ENCODE measurements around the gene FBRSL1.

DNA sequence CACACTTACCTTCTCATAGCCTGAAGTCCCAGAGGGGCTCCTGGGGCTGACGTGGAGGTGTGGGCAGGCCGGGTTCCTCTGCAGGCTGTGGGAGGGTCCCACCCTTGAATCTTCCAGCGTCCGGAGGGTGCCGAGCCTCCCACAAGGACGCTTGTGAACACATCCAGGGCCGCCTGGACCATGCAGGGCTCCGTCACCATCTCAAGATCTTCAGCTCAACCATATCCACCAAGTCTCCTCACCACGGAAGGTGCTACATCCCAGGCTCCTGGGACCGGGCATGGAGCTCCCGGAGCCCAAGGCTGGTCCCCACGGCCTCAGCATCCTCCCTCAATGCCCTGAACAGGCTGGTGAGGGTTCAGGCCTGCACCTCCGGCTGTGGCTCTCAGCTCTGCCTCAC lies 10.7 kb upstream of the FBRSL1 start:
- TF ChIP-seq, protein P1, sequence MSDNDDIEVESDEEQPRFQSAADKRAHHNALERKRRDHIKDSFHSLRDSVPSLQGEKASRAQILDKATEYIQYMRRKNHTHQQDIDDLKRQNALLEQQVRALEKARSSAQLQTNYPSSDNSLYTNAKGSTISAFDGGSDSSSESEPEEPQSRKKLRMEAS (IDR thresholded peaks at IDR 0.05; ENCODE audit: low read depth), result no peak
- TF ChIP-seq, protein P2, sequence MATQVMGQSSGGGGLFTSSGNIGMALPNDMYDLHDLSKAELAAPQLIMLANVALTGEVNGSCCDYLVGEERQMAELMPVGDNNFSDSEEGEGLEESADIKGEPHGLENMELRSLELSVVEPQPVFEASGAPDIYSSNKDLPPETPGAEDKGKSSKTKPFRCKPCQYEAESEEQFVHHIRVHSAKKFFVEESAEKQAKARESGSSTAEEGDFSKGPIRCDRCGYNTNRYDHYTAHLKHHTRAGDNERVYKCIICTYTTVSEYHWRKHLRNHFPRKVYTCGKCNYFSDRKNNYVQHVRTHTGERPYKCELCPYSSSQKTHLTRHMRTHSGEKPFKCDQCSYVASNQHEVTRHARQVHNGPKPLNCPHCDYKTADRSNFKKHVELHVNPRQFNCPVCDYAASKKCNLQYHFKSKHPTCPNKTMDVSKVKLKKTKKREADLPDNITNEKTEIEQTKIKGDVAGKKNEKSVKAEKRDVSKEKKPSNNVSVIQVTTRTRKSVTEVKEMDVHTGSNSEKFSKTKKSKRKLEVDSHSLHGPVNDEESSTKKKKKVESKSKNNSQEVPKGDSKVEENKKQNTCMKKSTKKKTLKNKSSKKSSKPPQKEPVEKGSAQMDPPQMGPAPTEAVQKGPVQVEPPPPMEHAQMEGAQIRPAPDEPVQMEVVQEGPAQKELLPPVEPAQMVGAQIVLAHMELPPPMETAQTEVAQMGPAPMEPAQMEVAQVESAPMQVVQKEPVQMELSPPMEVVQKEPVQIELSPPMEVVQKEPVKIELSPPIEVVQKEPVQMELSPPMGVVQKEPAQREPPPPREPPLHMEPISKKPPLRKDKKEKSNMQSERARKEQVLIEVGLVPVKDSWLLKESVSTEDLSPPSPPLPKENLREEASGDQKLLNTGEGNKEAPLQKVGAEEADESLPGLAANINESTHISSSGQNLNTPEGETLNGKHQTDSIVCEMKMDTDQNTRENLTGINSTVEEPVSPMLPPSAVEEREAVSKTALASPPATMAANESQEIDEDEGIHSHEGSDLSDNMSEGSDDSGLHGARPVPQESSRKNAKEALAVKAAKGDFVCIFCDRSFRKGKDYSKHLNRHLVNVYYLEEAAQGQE (IDR thresholded peaks at IDR 0.05; ENCODE audit: low read depth, low read length), result no peak
- TF ChIP-seq, protein P3, sequence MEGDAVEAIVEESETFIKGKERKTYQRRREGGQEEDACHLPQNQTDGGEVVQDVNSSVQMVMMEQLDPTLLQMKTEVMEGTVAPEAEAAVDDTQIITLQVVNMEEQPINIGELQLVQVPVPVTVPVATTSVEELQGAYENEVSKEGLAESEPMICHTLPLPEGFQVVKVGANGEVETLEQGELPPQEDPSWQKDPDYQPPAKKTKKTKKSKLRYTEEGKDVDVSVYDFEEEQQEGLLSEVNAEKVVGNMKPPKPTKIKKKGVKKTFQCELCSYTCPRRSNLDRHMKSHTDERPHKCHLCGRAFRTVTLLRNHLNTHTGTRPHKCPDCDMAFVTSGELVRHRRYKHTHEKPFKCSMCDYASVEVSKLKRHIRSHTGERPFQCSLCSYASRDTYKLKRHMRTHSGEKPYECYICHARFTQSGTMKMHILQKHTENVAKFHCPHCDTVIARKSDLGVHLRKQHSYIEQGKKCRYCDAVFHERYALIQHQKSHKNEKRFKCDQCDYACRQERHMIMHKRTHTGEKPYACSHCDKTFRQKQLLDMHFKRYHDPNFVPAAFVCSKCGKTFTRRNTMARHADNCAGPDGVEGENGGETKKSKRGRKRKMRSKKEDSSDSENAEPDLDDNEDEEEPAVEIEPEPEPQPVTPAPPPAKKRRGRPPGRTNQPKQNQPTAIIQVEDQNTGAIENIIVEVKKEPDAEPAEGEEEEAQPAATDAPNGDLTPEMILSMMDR (IDR thresholded peaks at IDR 0.05), result no peak
- TF ChIP-seq POLR2AphosphoS5 (IDR thresholded peaks at IDR 0.05; ENCODE audit: low read depth, low read length) (no peak), ELF1 (IDR thresholded peaks at IDR 0.05) (no peak), EZH2phosphoT487 (IDR thresholded peaks at IDR 0.05; ENCODE audit: borderline replicate concordance, low read depth) (no peak), SMC3 (IDR thresholded peaks at IDR 0.05; ENCODE audit: low read depth, low read length) (no peak), USF1 (IDR thresholded peaks at IDR 0.05; ENCODE audit: borderline replicate concordance, low read depth) (no peak), USF2 (IDR thresholded peaks at IDR 0.05; ENCODE audit: borderline replicate concordance, low read depth, low read length) (no peak), FOXM1 (IDR thresholded peaks at IDR 0.05; ENCODE audit: low read depth) (no peak), RAD21 (IDR thresholded peaks at IDR 0.05; ENCODE audit: low read length) (no peak)

All from SK-N-SH (cell line).